Suppressor macrophage treated with lipopolysaccharide for 1 hour (primary cell): ENCODE results near the gene SIRPB2.

Experiments used
- DNase-seq, 3 donors: peaks; one replicate each; pipeline ENCODE4 v3.0.0-alpha.2; 2020 to 2022

The SIRPB2 gene

GRCh38 chr20:1440024-1440423 is 51.2 kb downstream of the SIRPB2 start:
- DNase-seq: peak in 2 of 3 donors; percentile 20 to 37

DNA sequence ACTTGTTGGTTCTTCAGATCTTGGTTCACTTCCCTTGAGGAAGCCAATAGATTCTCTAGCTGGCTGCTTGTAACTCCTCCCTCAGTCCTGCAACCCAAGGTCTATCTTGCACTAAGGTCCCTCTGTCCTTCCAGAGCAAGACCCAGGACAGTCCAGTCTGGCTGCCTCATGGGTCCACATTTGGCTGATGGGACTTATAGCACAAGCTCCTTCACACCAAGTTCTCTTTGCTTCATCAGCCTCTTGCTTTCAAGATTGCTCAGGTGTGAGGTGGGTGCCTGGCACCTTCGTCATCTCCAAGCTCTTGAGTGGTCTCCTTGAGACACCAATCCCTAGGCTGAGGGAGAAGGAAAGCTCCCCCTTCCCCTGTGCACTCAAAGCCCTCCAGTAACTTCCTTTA is 52.9 kb downstream of the SIRPB2 start:
- no peak for DNase-seq

- peak; percentile 84 to 93 (median 90) for DNase-seq
Measured at GRCh38 chr20:1437235-1437904, 53.9 kb downstream of the SIRPB2 start.

DNA sequence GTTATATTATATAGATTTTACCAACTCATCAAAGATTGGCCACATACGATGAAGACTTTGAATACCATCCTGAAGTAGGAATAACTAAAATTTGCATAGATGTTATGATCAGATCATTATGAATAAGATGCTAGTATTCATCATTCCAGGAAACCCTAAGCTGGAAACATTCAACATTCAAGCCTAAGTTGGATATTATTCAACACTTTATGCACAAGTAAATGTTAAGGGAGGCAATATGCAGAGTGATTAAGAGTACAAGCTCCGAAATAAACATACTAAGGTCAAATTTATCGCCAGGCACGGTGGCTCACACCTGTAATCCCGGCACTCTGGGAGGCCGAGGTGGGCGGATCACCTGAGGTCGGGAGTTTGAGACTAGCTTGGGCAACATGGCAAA is 55.0 kb downstream of the SIRPB2 start:
- no peak for DNase-seq

DNA sequence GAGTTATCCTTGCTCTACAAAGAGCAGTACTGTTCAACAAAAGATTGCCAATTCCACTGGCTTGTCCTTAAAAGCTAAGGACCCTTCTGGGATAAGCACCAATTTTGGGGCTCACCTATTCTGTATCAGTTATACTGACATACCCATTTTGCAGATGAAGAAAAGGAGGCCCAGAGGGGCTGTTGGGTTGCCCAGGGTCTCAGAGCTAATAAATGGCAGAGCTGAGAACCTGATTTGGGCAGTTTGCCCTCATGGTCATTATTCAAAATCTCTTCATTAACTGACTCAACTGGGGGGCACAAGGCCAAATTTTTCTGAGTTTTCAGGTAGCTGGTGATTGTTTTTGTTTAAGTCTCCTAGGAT is 55.9 kb downstream of the SIRPB2 start:
- DNase-seq: no peak

GRCh38 chr20:1434571-1435336 is 56.5 kb downstream of the SIRPB2 start:
- peak; percentile 87 to 93 (median 92) for DNase-seq

DNA sequence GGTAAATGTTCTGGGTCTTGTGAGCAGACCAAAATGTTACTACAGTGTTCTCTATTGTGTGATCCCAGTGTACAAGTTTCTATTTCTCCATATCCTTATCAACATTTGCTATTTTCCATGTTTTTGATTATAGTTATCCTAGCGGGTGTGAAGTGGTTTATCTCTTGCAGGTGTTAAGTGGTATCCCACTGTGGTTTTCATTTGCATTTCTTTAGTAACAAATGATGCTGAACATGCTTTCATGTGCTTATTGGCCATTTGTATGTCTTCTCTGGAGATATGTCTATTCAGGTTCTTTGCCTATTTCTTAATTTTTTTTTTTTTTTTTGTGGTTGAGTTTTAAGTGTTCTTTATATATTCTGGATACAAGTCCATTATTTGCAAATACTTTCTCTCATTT is 60.1 kb downstream of the SIRPB2 start:
- no peak for DNase-seq

DNA sequence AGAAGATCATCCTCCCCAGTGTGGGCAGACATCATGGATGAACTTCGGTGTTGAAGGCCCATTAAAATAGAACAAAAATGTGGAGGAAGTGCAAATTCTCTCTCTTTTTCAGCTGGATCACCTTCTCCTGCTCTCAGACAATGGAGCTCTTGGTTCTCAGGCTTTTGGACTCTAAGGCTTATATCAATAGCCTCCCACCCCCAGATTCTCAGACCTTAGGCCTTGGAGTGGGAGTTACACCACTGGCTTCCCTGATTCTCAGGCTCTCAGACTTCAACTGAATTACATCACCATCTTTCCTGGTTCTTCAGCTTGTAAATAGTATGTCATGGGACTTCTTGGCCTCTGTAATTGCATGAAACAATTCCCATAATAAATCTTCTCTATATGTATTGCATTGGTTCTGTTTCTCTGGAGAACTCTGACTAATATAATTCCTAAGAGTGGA is 61.2 kb downstream of the SIRPB2 start:
- DNase-seq: peak; percentile 70 to 75 (median 71)

DNA sequence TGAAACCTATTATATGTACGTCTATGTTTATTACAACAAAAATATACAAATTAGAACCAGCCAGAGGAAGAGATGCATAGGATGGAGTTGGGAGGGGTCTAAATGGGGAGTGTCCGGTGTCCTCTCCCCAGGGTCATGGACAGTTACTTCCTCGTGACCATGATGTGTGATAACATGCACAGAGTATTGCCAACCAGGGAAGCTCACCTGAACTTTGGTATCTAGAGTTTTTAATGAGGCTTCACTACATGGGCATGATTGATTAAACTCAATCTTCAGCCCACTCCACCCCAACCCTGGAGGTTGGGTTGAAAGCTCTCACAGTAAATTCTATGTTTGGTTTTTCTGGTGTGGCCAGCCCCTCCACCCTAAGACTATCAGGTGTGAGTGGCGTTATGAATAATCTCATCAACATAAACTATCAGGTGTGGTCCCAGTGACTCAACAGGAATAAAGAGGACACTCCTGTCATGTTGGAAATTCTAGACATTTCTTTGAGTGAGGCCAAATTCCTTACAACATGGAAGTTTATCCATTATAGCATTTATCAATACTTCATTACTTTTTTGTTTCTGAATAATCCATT is 62.0 kb downstream of the SIRPB2 start:
- DNase-seq: no peak

DNA sequence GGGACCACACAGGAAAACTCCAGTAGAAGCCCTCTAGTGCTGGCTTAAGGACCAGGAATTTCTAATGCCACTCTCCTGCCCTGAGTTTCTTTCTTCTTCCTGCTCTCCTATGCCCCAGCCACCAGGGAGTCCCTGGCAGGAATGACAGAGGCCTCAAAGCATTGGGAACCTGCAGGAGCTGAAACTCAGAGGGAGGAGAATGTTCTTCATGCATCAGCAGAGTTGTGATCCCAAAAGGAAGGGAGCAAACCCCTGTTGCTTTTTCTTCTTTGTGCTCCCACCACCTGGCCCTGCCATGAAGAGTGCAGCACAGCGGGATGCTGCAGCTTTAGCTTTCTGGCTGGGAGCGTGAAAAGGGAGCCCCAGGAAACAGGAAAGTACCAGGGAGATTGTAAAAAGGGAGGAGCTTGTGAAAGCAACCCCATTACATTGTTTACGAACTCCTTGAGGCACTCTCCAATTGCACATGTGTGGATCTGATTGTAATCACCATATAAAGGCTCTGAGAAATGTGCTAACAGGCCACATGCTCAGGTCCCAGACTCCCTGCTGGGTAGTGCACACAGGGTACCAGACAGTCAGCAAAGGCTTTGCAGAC is 63.7 kb downstream of the SIRPB2 start:
- no peak for DNase-seq

DNA sequence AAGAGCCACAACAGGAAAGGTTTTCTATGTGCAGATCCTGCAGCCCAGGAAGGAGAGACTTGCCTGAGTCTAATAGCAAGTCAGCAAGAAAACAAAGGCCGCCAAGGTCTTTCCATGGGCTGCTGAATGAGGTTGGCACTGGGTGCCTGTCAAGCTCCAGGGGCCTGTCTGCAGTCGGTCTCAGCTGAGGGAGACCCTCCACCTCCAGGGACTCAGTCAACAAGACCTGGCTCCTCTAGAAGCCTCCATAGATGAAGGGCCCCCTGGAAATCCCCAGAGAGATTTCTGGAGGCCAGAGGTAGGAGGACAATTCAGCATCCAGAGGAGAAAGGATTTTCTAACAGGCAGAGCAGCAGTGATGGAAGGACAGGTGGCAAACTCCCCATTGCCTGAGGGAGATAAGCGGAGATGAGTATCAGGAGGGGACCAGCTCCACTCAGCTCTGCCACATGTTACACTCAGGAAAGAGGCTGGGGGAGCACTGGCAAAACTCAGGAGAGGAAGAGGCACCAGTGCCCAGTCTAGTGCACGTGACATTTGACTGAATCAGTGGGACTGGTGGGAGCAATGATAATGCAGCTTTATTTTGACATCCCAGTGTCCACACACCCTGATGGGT is 64.9 kb downstream of the SIRPB2 start:
- no peak for DNase-seq
